Keratinocyte (primary cell): ENCODE results near the gene CDC20. TPM values are rescaled to one million over a fixed set of nuclear protein-coding genes. Genes with fewer than 3 reads are reported as not detected.
"Not testable (repeated sequence)": the region's sequence is repeated elsewhere in the genome, so short reads cannot be mapped to it uniquely, and the experiment has no call there.

Experiments used
- DNase-seq: peaks from one replicate; pipeline ENCODE4 v3.0.0-alpha.2; 2011; ENCODE audit warnings: low read depth, missing footprints, low spot score
- FAIRE-seq: peaks from 2 replicates; lab custom pipeline; 2011; peaks lifted over from hg19 to GRCh38; lab: Jason Lieb, UNC
- H2AFZ ChIP-seq: 2 replicates; pipeline ENCODE4 v1.6.0; 2012; ENCODE audit warnings: low read length, control low read depth, inconsistent platforms; ENCODE audit not compliant: control insufficient read depth
- H3K27ac ChIP-seq: 2 replicates; pipeline ENCODE4 v1.5.1; 2011; ENCODE audit warnings: low read length; ENCODE audit not compliant: control insufficient read depth, insufficient read depth
- H3K27me3 ChIP-seq: 3 replicates; pipeline ENCODE4 v1.6.0; 2011; ENCODE audit warnings: low read length; ENCODE audit not compliant: control insufficient read depth, insufficient read depth; ENCODE audit errors: extremely low read depth
- H3K36me3 ChIP-seq, 2 experiments: 2 replicates in 1 of 2; 3 replicates in 1 of 2; pipeline ENCODE4 v1.5.1; 2011; ENCODE audit warnings: low read length in 2 of 2, mild to moderate bottlenecking in 1 of 2; ENCODE audit not compliant: control insufficient read depth in 2 of 2, insufficient read depth in 2 of 2; ENCODE audit errors: extremely low read depth in 1 of 2
- H3K4me1 ChIP-seq: 3 replicates; pipeline ENCODE4 v1.5.1; 2011; ENCODE audit warnings: low read length; ENCODE audit not compliant: control insufficient read depth, insufficient read depth; ENCODE audit errors: extremely low read depth
- H3K4me2 ChIP-seq: 3 replicates; pipeline ENCODE4 v1.6.0; 2011; ENCODE audit warnings: low read depth, low read length; ENCODE audit not compliant: control insufficient read depth, insufficient read depth; ENCODE audit errors: extremely low read depth
- H3K4me3 ChIP-seq, 3 experiments: fragments of 200-600 bp in 1 of 3; sonication (generic) in 1 of 3; 2 replicates in 2 of 3; 3 replicates in 1 of 3; pipeline ENCODE4 v1.5.1; 2011 to 2016; ENCODE audit warnings: low read length in 3 of 3, mild to moderate bottlenecking in 3 of 3, control low read depth in 2 of 3, inconsistent platforms in 1 of 3, low read depth in 1 of 3, mixed read lengths in 1 of 3, mixed run types in 1 of 3, moderate library complexity in 1 of 3; ENCODE audit not compliant: control insufficient read depth in 2 of 3, insufficient read depth in 2 of 3; ENCODE audit errors: extremely low read depth in 1 of 3
- H3K79me2 ChIP-seq: 2 replicates; pipeline ENCODE4 v1.6.0; 2012; ENCODE audit warnings: low read length; ENCODE audit not compliant: control insufficient read depth, insufficient read depth
- H3K9ac ChIP-seq: 3 replicates; pipeline ENCODE4 v1.6.0; 2011; ENCODE audit warnings: low read length; ENCODE audit not compliant: control insufficient read depth, insufficient read depth; ENCODE audit errors: extremely low read depth
- H3K9me1 ChIP-seq: 3 replicates; pipeline ENCODE4 v1.6.0; 2011; ENCODE audit warnings: low read length; ENCODE audit not compliant: control insufficient read depth, insufficient read depth; ENCODE audit errors: extremely low read depth
- H3K9me3 ChIP-seq: 2 replicates; pipeline ENCODE4 v1.5.1; 2012; ENCODE audit warnings: low read depth, low read length; ENCODE audit not compliant: control insufficient read depth
- H4K20me1 ChIP-seq: 3 replicates; pipeline ENCODE4 v1.6.0; 2011; ENCODE audit warnings: low read length; ENCODE audit not compliant: control insufficient read depth, insufficient read depth; ENCODE audit errors: extremely low read depth
- EZH2 ChIP-seq: IDR thresholded peaks from one replicate; pipeline ENCODE4 v1.6.1; 2012; ENCODE audit warnings: inconsistent platforms, mild to moderate bottlenecking, low read length, moderate library complexity
- dilution Hi-C: fragments of 300-500 bp; cut with MboI; formaldehyde crosslinking; loops from one replicate; pipeline ENCODE4 v1.7.0; 2020; ENCODE audit warnings: low sequenced_read_pairs; ENCODE audit not compliant: extremely low pct_ligation_motif_present
- polyA plus RNA-seq, 5 experiments: library from polyadenylated mRNA; depleted of rRNA in 3 of 5; stranded (reverse) in 3 of 5; stranded (forward) in 1 of 5; unstranded in 1 of 5; fragments of >200 nt; gene quantifications; 1 replicate in 1 of 5; 2 replicates in 3 of 5; 3 replicates in 1 of 5; pipeline versions ENCODE4 v1.2.1 to v1.2.3, GENCODE V29; 2011 to 2012; ENCODE audit warnings: missing spikeins in 2 of 5, low read depth in 1 of 5, low replicate concordance in 1 of 5
- TF ChIP-seq, protein P1 (sequence below), 3 experiments: IDR thresholded peaks in 1 of 3; conservative IDR thresholded peaks in 1 of 3; optimal IDR thresholded peaks in 1 of 3; 2 replicates in 2 of 3; 3 replicates in 1 of 3; pipeline versions ENCODE3 to v1.5.1; 2011; ENCODE audit warnings: low read length in 3 of 3, mild to moderate bottlenecking in 3 of 3, moderate library complexity in 2 of 3, control low read depth in 1 of 3, inconsistent platforms in 1 of 3; ENCODE audit not compliant: insufficient read depth in 2 of 3; ENCODE audit errors: extremely low read depth in 1 of 3

Gene CDC20
- polyA plus RNA-seq, 1 donor (not counting 4 experiments of a cell fraction or from before 2014, with no cell fraction given) = 84.2 TPM

DNA sequence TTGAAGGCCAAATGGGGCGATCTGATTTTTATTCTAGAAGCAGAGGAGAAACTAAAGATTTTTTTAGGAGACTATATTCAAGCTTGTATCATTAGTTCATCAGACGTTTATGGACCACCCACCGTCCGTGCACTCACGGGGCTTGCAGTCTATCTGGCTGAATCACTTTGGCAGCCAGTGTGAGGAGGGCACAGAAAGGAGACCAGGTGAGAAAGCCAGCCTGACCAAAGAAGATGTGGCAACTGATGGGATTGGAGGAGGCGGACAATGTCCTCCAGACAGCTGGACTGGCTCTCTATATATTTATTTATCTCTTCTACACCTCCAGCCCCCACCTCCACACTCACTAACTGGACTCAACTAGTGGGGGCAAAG is 9.9 kb downstream of the CDC20 start:
- Histone ChIP-seq H3K4me1 (peaks cover 62% of the 10 kb centered on the region), H3K27ac (peak overlapping the region; percentile 75), H2AFZ (no peak overlapping the region), H3K9ac (peak overlapping the region; percentile 82), H3K36me3 (peaks cover 13 to 24% of the 10 kb centered on the region in 2 experiments), H4K20me1 (peaks cover 3% of the 10 kb centered on the region), H3K4me3 (peak overlapping the region; percentile 67 to 92 (median 79)), H3K27me3 (no peaks in the 10 kb centered on the region), H3K9me3 (no peaks in the 10 kb centered on the region), H3K79me2 (peaks cover 48% of the 10 kb centered on the region), H3K4me2 (peak overlapping the region; percentile 76), H3K9me1 (no peaks in the 10 kb centered on the region)
- FAIRE-seq = no peak
- dilution Hi-C loops = no loop called here
- DNase-seq = no peak
- no peak for TF ChIP-seq EZH2
- TF ChIP-seq, protein P1, sequence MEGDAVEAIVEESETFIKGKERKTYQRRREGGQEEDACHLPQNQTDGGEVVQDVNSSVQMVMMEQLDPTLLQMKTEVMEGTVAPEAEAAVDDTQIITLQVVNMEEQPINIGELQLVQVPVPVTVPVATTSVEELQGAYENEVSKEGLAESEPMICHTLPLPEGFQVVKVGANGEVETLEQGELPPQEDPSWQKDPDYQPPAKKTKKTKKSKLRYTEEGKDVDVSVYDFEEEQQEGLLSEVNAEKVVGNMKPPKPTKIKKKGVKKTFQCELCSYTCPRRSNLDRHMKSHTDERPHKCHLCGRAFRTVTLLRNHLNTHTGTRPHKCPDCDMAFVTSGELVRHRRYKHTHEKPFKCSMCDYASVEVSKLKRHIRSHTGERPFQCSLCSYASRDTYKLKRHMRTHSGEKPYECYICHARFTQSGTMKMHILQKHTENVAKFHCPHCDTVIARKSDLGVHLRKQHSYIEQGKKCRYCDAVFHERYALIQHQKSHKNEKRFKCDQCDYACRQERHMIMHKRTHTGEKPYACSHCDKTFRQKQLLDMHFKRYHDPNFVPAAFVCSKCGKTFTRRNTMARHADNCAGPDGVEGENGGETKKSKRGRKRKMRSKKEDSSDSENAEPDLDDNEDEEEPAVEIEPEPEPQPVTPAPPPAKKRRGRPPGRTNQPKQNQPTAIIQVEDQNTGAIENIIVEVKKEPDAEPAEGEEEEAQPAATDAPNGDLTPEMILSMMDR (optimal IDR thresholded peaks at IDR 0.05 in 1 of 3, IDR thresholded peaks at IDR 0.05 in 1 of 3, conservative IDR thresholded peaks at IDR 0.05 in 1 of 3; ENCODE audit: extremely low read depth in 1 of 3, insufficient read depth in 2 of 3, low read length in 3 of 3) = no peak

DNA sequence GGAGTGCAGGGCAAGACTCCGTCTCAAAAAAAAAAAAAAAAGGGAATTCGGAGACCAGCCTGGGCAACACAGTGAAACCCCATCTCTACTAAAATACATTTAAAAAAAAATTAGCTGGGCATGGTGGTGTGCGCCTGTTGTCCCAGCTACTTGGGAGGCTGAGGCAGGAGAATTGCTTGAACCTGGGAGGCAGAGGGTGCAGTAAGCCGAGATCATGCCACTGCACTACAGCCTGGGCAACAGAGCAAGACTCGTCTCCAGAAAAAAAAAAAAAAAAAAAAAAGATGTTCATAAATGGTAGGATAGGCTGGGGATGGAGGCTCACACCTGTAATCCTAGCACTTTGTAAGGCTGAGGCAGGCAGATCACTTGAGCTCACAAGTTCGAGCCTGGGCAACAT is 11.0 kb downstream of the CDC20 start:
- H4K20me1 ChIP-seq, H2AFZ ChIP-seq, H3K27ac ChIP-seq, H3K4me2 ChIP-seq, H3K4me3 ChIP-seq, dilution Hi-C loops, DNase-seq, FAIRE-seq, H3K9ac ChIP-seq, H3K27me3 ChIP-seq, H3K9me3 ChIP-seq, H3K9me1 ChIP-seq: not testable (repeated sequence)
- Histone ChIP-seq H3K36me3 (peaks cover 8 to 13% of the 10 kb centered on the region in 2 experiments), H3K4me1 (peaks cover 69% of the 10 kb centered on the region), H3K79me2 (peaks cover 36% of the 10 kb centered on the region)

DNA sequence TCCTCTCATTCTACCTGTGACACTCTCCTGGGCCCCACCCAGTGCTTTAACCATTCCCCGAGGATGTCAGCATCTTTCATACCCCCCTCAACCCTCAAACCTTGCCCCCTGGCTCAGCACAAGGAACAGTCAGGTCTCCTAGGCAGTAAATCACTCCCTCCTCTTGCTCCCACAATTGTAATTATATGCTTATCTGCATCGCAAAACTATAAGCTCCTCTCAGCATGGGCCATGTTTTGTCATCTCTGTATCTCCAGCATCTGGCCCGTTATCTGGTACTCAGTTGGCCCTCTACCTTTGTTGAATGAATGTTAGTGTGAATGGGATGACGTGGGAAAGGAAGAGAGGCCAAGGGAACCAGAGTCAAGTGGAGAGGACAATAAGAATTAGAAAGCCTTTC is 11.8 kb downstream of the CDC20 start:
- Histone ChIP-seq H4K20me1 (no peaks in the 10 kb centered on the region), H3K4me2 (no peak overlapping the region), H3K79me2 (peaks cover 28% of the 10 kb centered on the region), H3K9ac (no peak overlapping the region), H3K9me3 (no peaks in the 10 kb centered on the region), H3K27me3 (no peaks in the 10 kb centered on the region), H3K36me3 (peaks cover 1 to 6% of the 10 kb centered on the region in 2 experiments), H3K4me1 (peaks cover 62% of the 10 kb centered on the region), H3K4me3 (no peak overlapping the region), H3K9me1 (no peaks in the 10 kb centered on the region), H3K27ac (no peak overlapping the region), H2AFZ (no peak overlapping the region)
- DNase-seq (no peak), FAIRE-seq (no peak)
- TF ChIP-seq, protein P1 (optimal IDR thresholded peaks at IDR 0.05 in 1 of 3, IDR thresholded peaks at IDR 0.05 in 1 of 3, conservative IDR thresholded peaks at IDR 0.05 in 1 of 3; ENCODE audit: extremely low read depth in 1 of 3, insufficient read depth in 2 of 3, low read length in 3 of 3) = no peak
- no peak for TF ChIP-seq EZH2
- dilution Hi-C loops = no loop called here
